Measurements from ENCODE around the gene ZNF17.

Gene ZNF17

GRCh38 chr19:57421037-57421436, 10.1 kb downstream of the ZNF17 start:
- no peak for DNase-seq (ENCODE audit: extremely low read depth in 1 of 2, low read depth in 1 of 2)

- DNase-seq (ENCODE audit: extremely low read depth in 1 of 2, low read depth in 1 of 2): no peak
Observed at GRCh38 chr19:57434386-57435061, 23.6 kb downstream of the ZNF17 start.

- peak; percentile 88 to 96 for DNase-seq (ENCODE audit: extremely low read depth in 1 of 2, low read depth in 1 of 2)
Observed at GRCh38 chr19:57435062-57435978, 24.4 kb downstream of the ZNF17 start, which contains the start of gene ZNF749. Gene ZNF749, plus strand, starts transcription at chr19:57435325. Its CDS starts 254 bp downstream, at chr19:57435579.

GRCh38 chr19:57436417-57436816, 25.5 kb downstream of the ZNF17 start:
- no peak for DNase-seq (ENCODE audit: extremely low read depth in 1 of 2, low read depth in 1 of 2)

- DNase-seq (ENCODE audit: extremely low read depth in 1 of 2, low read depth in 1 of 2): no peak
Observed at GRCh38 chr19:57437931-57438330, 27.0 kb downstream of the ZNF17 start.

GRCh38 chr19:57438925-57439324, 28.0 kb downstream of the ZNF17 start:
- DNase-seq (ENCODE audit: extremely low read depth in 1 of 2, low read depth in 1 of 2): no peak

GRCh38 chr19:57441979-57442752, 31.2 kb downstream of the ZNF17 start:
- DNase-seq (ENCODE audit: extremely low read depth in 1 of 2, low read depth in 1 of 2): no peak

GRCh38 chr19:57443121-57443696, 32.2 kb downstream of the ZNF17 start:
- no peak for DNase-seq (ENCODE audit: extremely low read depth in 1 of 2, low read depth in 1 of 2)

- DNase-seq (ENCODE audit: extremely low read depth in 1 of 2, low read depth in 1 of 2): no peak
Observed at GRCh38 chr19:57452307-57452706, 41.3 kb downstream of the ZNF17 start.

- DNase-seq (ENCODE audit: extremely low read depth in 1 of 2, low read depth in 1 of 2): no peak
Observed at GRCh38 chr19:57465680-57466381, 54.9 kb downstream of the ZNF17 start.

GRCh38 chr19:57466489-57466888, 55.5 kb downstream of the ZNF17 start:
- DNase-seq (ENCODE audit: extremely low read depth in 1 of 2, low read depth in 1 of 2): no peak

All from activated CD8-positive, alpha-beta memory T cell treated with anti-CD3 and anti-CD28 coated beads for 1 hour (primary cell).